Epithelial cell of esophagus (primary cell): ENCODE data around the gene CCDC192.
A peak's percentile ranks its signal among the peaks of the same experiment; 100 is the strongest.

Source experiments
- DNase-seq: peaks from one replicate; pipeline ENCODE4 v3.0.0; 2010; ENCODE audit warnings: low read depth
- H3K4me3 ChIP-seq: 2 replicates; pipeline ENCODE4 v1.5.1; 2011; ENCODE audit warnings: mild to moderate bottlenecking, low read length, control low read depth
- CTCF ChIP-seq: IDR thresholded peaks from 2 replicates; pipeline ENCODE4 v1.5.1; 2011; ENCODE audit warnings: low read depth, mild to moderate bottlenecking, low read length, control low read depth, inconsistent platforms; ENCODE audit not compliant: insufficient read depth; ENCODE audit errors: missing control alignments

CCDC192 gene

GRCh38 chr5:127860291-127860690 lies 157.1 kb downstream of the CCDC192 start:
- H3K4me3 ChIP-seq = no peak overlapping the region
- TF ChIP-seq CTCF = no peak
- DNase-seq = no peak

- DNase-seq = no peak
- no peak for TF ChIP-seq CTCF
- no peak overlapping the region for H3K4me3 ChIP-seq
Observed at GRCh38 chr5:127863161-127863560, 160.0 kb downstream of the CCDC192 start.

GRCh38 chr5:127863610-127864395 lies 160.6 kb downstream of the CCDC192 start:
- no peak for TF ChIP-seq CTCF
- no peak overlapping the region for H3K4me3 ChIP-seq
- no peak for DNase-seq

- no peak overlapping the region for H3K4me3 ChIP-seq
- TF ChIP-seq CTCF = no peak
- peak; percentile 79 for DNase-seq
Observed at GRCh38 chr5:127864511-127864910, 161.3 kb downstream of the CCDC192 start.

GRCh38 chr5:127865273-127865672 lies 162.1 kb downstream of the CCDC192 start:
- TF ChIP-seq CTCF = peak; percentile 4
- H3K4me3 ChIP-seq = no peak overlapping the region
- DNase-seq = no peak

- DNase-seq = peak; percentile 57
- H3K4me3 ChIP-seq = no peak overlapping the region
- TF ChIP-seq CTCF = no peak
Observed at GRCh38 chr5:127867022-127867783, 164.0 kb downstream of the CCDC192 start.
